Activated T-cell treated with anti-CD3 and anti-CD28 coated beads, Interleukin-2, amount 50 U/mL, for 48 hours (primary cell): Measurements from ENCODE around the gene PTGER1.
"Not testable (repeated sequence)": the region's sequence is repeated elsewhere in the genome, so short reads cannot be mapped to it uniquely, and the experiment has no call there.

Source experiments
- DNase-seq, 2 experiments: peaks; one replicate each; pipeline ENCODE4 v3.0.0-alpha.2; 2020

Gene PTGER1, protein sequence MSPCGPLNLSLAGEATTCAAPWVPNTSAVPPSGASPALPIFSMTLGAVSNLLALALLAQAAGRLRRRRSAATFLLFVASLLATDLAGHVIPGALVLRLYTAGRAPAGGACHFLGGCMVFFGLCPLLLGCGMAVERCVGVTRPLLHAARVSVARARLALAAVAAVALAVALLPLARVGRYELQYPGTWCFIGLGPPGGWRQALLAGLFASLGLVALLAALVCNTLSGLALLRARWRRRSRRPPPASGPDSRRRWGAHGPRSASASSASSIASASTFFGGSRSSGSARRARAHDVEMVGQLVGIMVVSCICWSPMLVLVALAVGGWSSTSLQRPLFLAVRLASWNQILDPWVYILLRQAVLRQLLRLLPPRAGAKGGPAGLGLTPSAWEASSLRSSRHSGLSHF

DNA sequence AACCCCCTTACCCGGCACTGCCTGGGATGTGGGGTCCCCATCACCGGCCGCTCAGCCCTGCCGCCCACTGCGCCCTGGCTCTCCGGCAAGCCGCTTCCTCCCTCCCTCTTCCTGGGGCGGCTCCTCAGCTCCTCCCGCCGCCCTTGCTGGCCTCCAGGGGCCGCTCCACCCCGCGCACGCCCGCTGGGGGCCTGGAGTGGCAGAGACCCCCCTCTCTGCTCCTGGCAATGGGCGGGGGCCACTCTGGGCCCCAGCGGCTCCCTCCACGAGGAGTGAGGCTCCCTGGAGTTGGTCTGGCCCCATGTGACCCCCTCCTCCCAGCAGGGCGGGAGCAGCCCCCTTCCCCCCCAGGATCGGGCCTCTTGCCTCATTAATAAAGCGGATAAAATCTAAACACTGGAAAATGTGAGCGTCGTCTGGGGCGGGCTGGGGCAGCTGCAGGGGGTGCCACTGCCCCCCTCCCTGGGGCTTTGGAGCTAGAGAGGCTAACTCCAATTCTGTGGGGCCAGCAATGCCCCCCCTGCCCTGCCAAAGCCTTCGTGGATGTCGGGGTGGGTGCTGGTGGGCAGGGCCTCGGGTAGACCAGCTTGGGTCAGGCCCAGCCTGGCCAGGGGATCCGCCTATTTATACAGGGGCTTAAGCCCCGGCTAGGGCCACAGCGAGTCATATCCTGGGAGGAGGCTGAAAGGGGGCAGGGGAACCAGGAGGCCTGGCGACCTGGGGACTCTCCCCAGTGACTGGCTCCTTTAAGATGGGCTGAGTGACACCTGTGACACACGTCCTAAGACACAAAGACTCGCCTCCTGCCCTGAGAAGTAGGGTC is at the start of gene PTGER1:
Gene PTGER1 (minus strand): TSS at position 104 of the 823 bp plus-strand sequence. CDS start 1,034 bp downstream, outside the sequence.
- DNase-seq = peak; percentile 55 to 68

DNA sequence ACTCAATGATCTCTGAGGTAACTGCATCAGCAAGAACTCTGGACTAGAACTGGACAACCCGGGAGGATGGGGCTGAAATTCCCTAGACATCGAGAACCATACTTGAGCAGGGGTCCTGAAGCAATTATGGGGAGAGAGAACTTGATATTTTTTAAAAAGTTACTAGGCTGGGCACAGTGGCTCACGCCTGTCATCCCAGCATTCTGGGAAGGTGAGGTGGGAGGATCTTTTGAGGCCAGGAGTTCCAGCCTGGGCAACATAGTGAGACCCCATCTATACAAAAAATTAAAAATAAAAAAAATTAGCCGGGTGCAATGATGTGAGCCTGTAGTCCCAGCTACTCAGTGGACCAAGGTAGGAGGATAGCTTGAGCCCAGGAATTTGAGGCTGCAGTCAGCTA is 45.4 kb upstream of the PTGER1 start:
- DNase-seq = no peak

DNA sequence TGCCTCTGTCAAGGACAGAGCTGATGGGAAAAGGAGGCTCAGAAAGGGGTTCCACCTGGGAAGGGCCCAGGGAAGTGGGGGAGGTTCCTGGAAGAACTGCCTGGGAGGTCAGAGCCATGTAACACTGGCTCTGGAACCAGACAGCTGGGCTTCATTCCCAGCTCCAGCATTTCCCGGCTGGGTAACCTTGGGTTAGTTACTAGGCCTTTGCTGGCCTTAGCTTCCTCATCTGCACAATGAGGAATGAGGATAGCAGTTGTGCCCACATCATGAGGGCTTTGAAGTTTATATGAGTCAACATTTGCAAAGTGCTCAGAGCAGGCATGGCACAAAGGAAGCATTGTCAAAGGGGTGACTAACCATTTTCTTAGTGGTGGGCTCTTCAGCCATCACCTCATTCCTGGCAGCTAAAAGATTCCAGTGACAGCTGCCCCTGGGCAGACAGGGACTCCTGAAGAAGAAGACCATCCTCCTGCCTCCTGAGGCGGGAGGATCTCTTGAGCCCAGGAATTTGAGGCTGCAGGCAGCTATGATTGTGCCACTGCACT is 44.8 kb upstream of the PTGER1 start:
- peak in 1 of 2 experiments; percentile 29 for DNase-seq

DNA sequence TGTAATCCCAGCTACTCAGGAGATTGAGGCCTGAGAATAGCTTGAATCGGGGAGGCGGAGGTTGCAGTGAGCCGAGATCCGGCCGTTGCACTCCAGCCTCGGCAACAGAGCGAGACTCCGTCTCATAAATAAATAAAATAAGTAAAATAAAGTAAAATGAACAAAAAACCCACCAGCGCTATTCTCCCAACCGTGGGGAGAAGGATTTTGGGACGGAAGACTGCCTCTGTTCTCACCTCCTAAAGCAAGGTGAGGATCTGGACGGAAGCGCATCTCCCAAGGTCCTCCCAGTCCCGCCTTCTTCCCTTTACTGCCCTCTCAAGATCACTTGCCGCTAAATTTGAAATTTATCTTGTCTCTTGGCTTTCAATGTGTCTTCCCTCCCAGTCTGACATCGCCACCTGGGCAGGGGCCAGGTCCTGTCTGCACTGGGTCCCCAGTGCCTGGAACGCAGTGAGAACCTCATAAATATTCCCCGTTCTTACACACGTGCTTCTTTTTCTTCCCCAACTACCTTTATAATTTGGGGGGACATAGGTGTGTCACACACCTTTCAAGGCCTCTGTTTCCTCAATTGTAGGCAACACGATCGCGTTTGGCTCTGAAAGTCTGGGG is 44.2 kb upstream of the PTGER1 start:
- no peak for DNase-seq

DNA sequence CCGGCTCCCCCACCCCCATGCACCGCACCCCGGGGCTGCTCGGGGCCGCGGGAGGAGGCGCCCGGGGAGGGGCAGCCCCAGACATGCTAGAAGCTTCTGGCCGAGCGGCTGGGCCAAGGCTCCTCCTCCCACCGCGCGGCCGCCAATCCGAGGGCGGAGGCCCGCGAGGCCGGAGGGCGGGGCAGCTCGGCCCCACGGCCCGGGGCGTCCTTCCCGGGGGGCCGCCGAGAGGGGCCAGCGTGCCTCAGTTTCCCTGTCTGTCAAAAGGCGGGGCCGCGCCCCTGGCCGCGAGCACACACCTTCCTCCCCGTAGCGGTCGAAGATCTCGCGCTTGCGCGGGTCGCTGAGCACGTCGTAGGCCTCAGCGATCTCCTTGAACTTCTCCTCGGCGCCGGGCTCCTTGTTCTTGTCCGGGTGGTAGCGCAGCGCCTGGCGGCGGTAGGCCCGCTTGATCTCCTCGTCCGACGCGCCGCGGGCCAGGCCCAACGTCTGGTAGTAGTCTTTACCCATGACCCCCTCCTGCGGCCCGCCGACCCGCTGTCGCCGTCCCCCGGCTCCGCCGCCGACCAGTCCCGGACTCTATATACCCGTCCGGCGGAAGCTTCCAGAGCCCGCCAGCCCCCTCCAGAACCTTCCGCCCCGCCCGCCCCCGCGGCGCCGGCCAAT is 42.8 kb upstream of the PTGER1 start, which contains the start of gene DNAJB1:
Gene DNAJB1 (minus strand): TSS at position 558 of the 666 bp plus-strand sequence. CDS start 48 bp downstream, at position 510.
- DNase-seq = peak; percentile 74 to 82

DNA sequence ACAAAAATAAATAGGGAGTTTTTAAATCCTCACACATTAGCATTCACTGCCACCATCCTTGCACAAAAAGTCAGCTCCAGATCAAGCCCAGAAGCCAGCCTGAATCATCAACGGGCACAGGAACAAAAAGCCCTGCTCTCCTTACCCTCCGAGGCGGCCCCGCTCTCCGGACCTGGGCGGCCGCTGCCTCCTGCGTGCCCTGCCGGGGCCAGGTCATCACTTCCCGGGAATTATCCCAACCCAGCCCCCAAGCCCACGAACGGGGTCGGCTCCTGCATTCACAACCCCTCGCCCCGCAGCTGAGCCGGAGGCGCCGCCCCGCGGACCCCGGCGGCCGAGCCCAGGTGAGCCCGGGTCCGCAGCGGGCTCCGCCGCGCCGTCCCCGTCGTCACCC is 42.3 kb upstream of the PTGER1 start:
- no peak for DNase-seq

DNA sequence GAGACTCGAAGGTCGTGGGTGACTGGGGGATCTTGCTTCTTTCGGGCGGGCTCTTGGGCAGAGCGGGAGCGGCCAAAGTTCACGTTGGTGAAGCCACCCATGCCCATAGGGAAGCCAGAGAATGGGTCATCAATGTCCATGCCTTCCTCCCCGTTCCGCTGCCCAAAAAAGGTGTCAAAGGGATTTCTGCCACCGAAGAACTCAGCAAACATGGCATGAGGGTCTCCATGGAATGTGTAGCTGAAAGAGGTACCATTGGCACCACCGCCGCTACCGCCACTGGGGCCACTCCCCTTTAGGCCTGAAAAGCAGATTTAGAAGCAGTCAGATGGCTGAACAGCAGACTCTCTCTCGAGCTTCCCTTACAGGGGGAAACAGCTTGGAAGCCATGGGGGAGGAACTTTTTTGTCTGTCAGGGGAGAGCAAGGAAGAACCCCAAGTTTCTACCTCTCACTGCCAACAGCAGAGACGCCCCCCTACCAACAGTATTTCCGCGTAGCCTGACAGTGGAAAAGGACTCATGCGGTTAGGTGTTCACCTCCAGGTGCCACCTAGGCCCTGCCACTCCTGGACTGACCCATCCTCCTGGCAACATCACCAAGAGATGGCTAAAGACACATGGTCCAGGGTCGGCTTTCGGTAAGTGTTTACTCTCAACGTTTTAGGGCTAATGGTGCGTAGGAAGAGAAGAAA is 41.7 kb upstream of the PTGER1 start:
- no peak for DNase-seq

DNA sequence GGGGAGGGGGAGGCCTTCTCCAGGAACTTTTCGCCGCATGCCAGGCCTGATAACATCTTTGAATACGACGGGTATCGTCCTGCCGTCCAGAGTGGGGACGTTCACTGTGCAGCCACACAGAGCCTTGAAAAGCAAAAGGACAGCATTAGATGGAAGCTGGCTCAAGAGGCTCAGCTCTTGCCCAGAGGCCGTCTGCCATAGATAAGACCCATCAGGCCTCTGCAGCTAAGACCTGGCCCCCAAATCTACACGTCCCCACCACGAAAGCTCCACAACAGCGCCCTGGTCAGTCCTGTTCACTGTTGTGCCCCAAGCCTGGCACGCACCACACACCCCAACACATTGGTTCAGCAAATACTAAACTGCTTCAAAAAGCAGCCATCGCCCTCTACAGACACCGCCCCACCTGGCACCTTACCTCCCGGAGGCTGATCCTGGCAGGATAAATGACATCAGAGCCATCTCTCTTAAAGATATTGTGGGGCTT is 40.9 kb upstream of the PTGER1 start:
- no peak for DNase-seq

DNA sequence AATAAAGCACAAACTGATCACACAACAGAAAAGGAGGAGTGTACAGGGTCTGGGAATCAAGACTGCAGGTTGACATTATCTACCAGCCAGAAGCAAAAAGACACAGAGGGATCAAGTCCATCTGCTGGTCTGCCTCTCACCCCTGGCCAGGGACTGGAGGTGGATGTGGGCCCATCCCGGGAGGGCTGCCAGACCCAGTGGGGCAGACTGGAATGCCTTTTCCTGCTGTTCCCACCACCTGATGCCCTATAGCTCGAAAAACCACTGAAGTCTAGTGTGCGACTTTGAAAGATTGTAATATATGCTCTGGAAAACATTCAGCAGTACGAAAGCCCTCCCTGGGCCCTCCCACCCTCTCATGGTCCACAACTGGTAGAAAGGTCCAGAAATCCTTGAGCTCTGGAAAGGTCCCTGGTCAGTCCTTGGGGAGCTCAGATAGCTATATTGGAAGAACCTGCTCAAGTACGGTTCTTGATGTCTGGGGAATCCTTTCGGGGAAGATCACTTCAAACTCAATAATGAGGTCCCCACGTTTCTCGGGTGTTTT is 40.4 kb upstream of the PTGER1 start:
- no peak for DNase-seq

DNA sequence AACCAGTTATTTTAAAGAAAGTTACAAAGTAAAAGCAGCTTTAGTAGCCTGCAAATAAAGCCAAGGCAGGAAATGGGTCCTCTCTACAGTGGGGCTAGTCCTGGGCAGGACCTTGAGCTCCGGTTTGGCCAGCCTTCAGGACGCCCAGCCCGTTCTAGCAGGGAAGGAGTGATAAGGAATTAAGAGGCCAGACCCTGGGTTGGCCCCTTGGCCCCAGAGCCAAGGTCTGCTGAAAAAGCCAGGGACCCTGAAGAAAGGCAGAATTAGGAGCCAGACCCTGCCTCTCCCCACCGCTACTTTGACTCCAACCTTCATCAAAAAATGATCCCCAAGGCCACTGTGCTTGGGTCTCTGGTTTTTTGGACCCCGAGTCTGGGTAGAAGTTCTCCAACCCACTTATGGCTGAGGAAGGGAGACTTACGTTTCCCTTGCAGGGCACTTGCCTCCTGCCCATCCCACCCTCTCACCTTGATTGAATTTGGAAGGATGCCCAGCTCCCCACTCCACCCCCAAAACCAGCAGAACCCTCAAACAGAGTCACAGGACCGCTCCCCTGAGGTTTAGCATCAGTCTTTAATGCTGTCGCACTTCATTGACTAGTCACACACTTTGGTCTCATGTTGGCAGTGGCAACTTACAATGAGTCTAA is 39.2 kb upstream of the PTGER1 start:
- DNase-seq = no peak

DNA sequence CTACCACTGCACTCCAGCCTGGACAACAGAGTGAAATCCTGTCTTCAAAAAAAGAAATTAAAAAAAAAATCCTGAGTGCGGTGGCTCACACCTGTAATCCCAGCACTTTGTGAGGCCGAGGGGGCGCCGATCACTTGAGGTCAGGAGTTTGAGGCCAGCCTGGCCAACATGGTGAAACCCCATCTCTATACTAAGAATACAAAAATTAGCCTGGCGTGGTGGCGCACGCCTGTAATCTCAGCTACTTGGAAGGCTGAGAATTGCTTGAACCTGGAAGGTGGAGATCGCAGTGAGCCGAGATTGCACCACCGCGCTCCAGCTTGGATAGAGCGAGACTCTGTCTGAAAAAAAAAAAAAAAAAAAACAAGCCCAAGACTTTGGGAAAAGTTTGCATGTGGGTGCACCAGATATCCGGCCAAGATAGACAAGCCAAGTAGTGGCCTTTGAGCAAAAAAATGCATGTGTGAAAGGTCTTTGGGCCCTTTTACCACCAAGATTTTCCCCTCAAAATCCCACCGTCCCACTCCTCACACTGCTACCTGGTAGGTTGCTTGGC is 37.3 kb upstream of the PTGER1 start:
- DNase-seq = no peak

DNA sequence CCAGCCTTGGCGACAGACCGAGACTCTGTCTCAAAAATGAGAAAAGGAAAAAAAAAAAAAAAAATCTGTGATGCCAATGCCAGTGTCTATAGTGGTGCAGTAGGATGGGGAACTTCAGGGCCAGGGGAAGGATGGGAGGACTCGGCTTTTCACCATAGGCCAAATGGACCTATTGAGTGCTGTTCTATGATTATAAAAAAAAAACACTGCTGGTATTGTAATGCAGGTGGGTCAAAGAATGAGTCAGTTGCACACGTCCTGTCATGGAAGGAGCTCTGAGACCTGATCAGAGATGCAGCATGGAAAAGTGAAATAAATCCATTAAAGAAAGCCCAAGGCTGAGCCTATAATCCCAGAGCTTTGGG is 36.1 kb upstream of the PTGER1 start:
- DNase-seq = no peak

DNA sequence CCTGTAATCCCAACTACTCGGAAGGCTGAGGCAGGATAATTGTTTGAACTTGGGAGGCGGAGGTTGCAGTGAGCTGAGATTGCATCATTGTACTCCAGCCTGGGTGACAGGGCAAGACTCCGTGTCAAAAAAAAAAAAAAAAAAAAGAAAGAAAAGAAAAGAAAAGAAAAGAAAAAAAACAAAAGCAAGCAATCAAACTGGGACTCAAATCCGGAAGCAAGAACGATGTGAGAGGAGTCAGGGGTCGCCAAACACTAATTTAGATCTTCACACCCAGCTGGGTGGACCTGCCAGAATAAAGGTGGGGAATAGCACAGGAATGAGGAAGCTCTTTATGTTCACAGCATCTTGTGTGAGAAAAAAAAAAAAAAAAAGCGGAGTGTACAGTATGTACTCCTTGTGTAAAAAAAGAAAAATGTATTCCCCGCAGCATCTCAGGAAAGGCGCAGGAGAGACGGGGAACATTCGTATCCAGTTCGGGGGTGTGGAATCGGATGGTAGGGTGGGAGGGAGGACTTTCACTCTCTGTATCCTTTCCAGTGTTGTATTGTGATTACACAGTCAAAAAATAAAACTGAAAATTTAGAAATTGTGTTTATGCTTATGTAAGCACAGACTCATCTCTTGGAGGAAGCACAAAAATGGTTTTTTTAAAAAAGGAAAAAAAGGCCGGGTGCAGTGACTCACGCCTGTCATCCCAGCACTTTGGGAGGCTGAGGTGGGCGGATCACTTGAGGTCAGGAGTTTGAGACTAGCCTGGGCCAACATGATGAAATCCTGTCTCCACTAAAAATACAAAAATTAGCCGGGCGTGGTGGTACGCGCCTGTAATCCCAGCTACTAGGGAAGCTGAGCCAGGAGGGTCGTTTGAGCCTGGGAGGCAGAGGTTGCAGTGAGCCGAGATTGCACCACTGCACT is 35.4 kb upstream of the PTGER1 start:
- DNase-seq = no peak

DNA sequence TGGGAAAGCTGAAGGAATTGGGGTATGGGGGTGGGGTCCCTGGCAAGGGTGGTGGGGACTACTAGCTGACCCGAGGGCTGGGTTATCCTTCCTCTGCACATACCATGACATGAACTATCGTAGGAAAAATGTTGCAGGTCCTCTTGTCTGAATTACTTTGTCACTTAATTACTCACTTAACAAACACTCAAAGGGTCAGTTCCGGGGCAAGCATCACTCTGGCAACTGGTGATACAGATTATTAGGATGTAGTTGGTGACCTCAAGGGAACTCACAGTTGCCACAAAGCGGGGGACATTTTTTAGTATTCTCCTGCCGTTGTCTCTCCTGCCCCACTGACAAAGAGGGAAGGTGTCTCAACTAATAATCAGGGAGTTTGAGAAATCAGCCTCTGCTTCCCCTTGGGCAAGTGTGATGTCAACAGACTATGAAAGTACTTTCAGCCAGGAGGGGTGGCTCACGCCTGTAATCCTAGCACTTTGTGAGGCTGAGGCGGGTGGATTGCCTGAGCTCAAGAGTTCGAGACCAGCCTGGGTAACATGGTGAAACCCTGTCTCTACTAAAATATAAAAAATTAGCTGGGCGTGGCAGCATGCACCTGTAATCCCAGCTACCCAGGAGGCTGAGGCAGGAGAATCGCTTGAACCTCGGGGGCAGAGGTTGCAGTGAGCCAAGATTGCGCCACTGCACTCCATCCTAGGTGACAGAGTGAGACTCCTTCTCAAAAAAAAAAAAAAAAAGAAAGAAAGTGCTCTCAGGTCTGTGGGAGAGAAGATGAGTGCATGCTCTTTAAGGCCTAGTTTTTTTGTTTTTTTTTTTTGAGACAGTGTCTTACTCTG is 32.8 kb upstream of the PTGER1 start:
- no peak for DNase-seq

DNA sequence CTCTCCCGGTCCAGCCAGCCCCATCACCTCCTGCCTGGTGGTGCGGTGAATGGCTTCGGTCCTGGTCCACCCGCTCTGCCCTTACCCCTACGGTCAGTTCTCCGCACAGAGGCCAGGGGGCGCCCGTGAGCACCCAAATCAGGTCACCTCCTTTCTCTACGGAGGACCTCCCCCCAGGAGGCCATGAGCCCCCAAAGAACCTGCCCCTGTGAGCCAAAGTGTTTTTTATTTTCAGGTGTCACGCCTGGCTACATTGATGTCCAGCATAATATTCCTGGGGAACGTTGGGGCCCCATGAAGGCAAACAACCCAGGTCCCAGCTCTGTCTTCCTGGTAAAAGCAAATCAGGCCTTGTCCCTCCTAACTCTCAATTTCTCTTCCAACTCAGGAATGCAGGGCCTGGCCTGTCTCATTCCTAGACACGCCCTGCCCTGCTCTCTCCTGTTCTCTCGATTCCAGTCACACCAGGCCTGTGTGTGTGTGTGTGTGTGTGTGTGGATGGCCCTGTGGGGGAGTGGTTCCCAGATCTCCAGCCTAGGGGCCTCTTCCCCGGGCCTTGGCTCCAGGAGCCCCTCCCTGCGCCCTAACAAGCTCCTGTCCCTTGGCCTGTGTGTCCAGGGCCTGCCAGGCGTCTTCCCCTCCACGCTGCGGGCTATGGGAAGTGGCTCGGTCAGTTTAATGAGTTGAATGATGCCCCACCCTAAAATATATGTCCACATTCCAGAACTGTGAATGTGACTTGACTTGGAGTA is 30.5 kb upstream of the PTGER1 start:
- peak; percentile 88 to 91 for DNase-seq

DNA sequence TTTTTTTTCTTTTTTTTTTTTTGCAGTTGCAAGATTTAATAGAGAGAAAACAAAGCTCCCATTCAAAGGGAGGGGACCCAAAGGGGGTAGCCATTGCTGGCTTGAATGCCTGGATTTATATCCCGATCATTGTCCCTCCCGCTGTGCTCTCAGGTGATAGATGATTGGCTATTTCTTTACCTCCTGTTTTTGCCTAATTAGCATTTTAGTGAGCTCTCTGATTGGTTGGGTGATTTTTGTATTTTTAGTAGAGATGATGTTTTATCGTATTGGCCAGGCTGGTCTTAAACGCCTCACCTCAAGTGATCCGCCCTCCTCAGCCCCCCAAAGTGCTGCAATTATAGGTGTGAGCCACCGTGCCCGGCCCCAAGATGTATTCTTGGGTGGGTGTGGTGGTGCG is 29.4 kb upstream of the PTGER1 start:
- not testable (repeated sequence) for DNase-seq

DNA sequence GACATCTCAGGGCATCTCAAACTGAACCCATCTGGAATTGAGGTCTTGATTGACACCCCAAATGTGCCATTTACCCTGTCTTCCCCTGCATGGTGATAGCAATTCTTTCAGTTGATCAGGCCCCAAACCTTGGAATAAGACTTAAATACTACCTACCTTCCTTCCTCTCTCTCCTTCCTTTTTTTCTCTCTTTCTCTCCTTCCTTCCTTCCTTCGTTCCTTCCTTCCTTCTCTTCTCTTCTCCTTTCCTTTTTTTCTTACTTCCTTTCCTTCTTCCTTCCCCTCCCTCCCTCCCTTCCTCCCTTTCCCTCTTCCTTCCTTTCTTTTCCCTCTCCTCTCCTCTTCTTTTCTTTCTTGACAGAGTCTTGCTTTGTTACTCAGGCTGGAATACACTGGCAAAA is 28.1 kb upstream of the PTGER1 start:
- DNase-seq = no peak
